ENCODE data around the gene AMBRA1. TPM values are rescaled to one million over a fixed set of nuclear protein-coding genes. Genes with fewer than 3 reads are reported as not detected.

AMBRA1 gene, protein sequence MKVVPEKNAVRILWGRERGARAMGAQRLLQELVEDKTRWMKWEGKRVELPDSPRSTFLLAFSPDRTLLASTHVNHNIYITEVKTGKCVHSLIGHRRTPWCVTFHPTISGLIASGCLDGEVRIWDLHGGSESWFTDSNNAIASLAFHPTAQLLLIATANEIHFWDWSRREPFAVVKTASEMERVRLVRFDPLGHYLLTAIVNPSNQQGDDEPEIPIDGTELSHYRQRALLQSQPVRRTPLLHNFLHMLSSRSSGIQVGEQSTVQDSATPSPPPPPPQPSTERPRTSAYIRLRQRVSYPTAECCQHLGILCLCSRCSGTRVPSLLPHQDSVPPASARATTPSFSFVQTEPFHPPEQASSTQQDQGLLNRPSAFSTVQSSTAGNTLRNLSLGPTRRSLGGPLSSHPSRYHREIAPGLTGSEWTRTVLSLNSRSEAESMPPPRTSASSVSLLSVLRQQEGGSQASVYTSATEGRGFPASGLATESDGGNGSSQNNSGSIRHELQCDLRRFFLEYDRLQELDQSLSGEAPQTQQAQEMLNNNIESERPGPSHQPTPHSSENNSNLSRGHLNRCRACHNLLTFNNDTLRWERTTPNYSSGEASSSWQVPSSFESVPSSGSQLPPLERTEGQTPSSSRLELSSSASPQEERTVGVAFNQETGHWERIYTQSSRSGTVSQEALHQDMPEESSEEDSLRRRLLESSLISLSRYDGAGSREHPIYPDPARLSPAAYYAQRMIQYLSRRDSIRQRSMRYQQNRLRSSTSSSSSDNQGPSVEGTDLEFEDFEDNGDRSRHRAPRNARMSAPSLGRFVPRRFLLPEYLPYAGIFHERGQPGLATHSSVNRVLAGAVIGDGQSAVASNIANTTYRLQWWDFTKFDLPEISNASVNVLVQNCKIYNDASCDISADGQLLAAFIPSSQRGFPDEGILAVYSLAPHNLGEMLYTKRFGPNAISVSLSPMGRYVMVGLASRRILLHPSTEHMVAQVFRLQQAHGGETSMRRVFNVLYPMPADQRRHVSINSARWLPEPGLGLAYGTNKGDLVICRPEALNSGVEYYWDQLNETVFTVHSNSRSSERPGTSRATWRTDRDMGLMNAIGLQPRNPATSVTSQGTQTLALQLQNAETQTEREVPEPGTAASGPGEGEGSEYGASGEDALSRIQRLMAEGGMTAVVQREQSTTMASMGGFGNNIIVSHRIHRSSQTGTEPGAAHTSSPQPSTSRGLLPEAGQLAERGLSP (N-terminal part only)
- total RNA-seq (2022; extraction: Qiagen RNA extraction): 14.2 to 17.3 TPM (median 14.3 TPM) in 5 replicates

DNA sequence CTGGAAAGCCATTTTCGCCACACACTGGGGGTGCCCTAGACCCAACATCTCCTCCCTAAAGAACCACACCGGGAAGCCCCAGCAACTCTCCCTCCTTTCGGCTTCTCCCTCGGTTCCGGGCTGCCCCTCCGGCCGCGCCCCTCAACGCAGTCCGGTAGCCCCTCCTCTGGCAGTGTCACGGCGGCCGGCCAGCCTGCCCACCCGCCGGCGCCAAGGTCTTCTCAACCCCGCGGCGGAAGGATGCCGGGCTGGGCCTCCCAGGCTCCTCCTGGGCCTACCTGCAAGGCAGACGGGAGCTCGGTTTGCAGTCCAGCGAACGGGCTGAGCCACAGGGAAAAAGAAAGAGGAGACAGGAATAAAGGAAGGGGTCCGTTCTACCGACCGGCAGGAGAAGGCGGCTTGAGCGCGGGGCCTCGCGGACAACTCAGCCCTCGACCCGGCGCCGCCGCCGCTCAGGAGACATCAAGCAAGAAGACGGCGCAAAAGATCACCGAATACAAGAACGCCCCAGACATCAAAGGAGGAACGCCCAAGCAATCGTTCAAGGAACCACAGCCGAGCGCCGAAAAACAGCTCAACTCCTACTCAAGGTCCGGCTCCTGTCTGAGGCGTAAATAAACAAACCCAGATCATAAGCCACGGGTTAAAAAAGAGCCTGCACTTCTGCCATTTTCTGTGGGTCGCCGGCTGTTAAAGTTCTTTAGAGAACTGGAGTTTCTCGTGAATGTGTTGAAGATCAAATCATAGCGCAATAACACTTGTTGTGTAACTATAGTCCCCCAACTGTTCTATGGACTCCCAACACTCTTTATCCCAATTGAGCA lies at the start of gene AMBRA1:
Gene AMBRA1 (minus strand): TSS at position 474 of the 824 bp plus-strand sequence. CDS start 45,643 bp downstream, outside the sequence.

DNA sequence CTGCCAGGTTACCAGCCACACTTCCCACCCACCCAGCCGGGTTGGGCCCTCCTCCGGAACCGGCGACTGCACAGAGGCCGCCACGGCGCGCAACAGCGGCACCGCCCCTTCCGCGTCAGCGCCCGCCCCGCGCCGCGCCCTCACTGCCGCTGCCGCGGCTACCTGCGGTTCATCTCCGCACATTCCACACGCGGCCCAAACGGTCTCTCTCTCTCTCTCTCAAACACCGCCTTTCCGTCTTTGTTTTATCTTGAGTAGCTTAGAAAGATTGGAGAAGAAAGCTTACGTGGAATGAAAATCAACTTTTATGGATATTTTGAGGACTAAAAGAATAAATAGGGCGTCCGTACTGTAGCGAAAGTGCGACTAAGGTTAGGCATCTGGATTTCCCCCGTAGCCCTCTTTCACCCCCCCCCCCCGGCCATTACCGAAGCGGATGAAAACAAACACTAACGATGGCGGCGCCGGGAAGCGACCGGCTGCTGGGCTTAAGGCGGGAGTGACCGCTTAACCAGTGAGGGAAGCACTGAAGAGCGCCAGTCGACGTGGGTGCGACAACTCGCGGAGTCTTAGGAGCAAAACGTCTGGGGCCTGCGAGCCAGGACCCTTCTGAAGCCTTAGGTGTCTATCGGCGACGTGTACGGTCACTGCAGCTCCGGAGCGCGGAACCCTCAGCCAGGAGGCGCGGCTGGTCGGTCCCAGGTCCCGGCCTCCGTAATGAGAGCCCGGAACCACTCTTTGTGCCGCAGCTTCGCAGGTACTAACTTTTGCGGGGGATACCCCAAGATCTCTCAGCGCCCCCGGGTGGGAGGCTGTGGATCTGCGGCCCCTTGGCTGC lies 23.5 kb upstream of the AMBRA1 start, which contains the start of the genes ATG13 and HARBI1:
Gene ATG13 (plus strand): TSS at position 420 of the 838 bp plus-strand sequence. CDS start 26,739 bp downstream, outside the sequence.
Gene HARBI1 (minus strand): TSS at position 94 of the 838 bp plus-strand sequence. CDS start 990 bp downstream, outside the sequence.

DNA sequence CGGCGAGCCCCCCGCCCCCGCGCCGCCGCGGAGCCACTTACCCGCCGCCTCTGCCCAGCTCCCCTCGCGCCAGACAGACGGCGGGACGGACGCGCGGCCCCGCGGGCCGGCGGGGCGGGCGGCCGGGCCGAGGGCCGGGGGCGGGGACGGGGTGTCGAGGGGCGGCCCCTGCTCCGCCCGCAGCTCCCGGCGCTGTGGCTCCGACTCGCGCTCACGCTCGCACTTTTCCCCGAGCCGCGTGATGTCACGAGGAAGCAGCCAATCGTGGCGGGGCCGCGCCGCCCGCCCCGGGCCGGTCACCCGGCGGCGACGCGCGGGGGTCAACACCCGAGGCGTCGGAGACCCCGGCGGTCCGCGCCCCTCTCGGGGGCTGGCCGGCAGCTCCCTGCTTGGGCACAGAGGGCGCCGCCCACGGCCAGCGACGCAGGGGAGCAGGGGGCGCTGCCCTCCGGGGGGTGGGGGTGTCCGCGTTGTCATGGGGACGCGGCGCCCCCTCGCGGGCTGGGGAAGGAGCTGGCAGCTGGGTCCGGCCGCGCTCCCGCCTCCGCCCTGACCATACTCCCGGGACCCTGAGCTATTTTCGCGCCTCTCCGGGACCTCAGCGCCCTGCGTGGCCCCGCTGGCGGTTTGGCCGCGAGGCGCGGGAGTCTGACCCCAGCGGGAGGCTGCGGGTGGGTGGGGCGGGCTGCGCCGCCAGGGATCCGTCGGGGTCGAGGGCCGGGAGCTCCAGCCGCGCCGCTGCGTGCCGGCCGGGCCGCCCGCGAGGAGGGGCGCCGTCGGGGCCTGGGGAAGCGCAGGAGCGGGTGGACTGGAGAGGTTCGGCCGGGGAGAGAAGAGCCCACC lies 202.0 kb downstream of the AMBRA1 start, which contains the start of gene CHRM4:
Gene CHRM4 (minus strand): TSS at position 199 of the 843 bp plus-strand sequence. CDS start 5,219 bp downstream, outside the sequence.

DNA sequence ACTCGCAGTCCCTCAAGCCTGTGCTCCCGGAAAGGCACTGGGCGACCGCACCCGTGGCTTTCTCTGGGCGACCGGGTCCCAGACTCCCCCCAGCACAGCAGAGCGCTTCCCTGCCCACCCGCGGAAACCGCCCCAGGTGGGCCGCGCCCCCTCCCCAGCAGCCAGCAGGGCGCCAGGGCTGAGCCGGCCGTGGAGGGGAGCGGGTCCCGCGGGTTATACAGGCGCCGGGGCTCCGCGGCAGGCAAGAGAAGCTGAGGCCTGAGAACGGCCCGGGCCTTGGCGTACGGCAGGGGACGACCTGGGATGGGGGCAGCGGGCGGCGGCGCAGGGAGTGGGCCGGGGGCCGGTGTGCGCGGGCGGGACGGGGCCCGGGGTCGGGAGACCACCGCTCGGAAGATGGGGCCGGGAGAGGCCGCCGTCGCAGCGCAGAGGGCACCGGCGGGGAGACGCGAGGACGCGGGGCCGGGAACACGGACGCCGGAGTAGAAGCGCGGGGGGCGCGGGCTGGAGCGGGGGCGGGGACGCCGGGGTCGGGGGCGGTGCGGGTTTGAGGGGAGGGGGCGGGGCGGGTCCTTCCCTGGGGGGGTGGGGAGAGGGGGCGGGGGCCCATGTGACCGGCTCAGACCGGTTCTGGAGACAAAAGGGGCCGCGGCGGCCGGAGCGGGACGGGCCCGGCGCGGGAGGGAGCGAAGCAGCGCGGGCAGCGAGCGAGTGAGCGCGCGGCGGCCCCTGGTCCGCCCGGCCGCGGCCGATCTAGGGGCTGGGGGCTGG lies 212.6 kb downstream of the AMBRA1 start, which contains the start of gene MDK:
Gene MDK (plus strand): TSS at position 622 of the 771 bp plus-strand sequence. CDS start 389 bp downstream, outside the sequence.

DNA sequence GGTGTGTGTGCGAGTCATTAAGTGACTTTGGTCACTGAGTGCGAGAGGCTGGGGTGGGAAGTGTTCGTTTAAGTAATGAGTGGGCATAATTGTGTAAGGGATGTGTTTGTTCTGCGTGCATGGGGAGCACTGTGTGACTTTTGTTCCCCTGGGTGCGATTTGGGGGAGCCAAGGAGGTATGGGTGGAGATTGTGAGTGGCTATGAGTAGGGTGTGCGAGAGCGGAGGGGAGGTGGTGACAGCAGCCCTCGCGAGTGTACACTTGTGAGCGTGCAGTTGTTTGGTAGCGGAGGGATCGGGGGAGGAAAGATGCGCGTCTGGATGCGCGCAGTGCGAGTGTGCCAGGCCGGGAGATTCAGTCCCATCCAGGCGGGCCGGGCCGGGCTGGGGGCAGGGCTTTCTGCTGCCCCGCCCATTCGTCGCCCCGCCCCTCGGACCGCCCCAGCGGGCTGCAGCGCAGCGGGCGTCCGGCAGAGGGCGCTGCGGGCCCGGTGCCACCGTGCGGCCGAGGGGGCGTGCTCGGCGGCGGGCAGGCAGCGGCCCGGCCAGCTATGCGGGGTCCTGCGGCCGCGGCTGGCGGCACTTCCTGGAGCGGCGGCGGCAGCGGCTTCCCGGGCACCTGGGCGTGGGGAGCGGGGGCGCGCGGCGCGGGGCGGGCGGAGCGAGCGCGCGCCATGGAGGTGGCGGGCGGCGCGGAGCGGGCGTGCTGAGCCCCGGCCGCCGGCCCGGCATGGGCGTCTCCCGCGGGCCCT lies 246.8 kb downstream of the AMBRA1 start, which contains the start of gene DGKZ:
Gene DGKZ (plus strand): TSS at position 578 of the 751 bp plus-strand sequence. CDS start 197 bp downstream, outside the sequence.

Other genes starting within 250 kb of the AMBRA1 start
- 43.3 to 50.5 TPM (median 47.1 TPM) in 5 replicates for gene DGKZ, start 246.6 kb downstream of the AMBRA1 start, total RNA-seq (2022; extraction: Qiagen RNA extraction)
- gene MDK, start 212.4 kb downstream of the AMBRA1 start, total RNA-seq (2022; extraction: Qiagen RNA extraction): 13.3 to 20.6 TPM (median 19.0 TPM) in 5 replicates
- gene CHRM4, start 202.2 kb downstream of the AMBRA1 start, total RNA-seq (2022; extraction: Qiagen RNA extraction): 0.25 to 0.86 TPM (median 0.55 TPM) in 5 replicates
- 5.2 to 7.7 TPM (median 5.8 TPM) in 5 replicates for gene HARBI1, start 23.2 kb upstream of the AMBRA1 start, total RNA-seq (2022; extraction: Qiagen RNA extraction)
- gene ATG13, start 23.5 kb upstream of the AMBRA1 start, total RNA-seq (2022; extraction: Qiagen RNA extraction): 48.4 to 58.5 TPM (median 52.2 TPM) in 5 replicates
- 56.9 to 73.8 TPM (median 60.2 TPM) in 5 replicates for gene ARHGAP1, start 106.6 kb upstream of the AMBRA1 start, total RNA-seq (2022; extraction: Qiagen RNA extraction)
- gene ZNF408, start 107.0 kb upstream of the AMBRA1 start, total RNA-seq (2022; extraction: Qiagen RNA extraction): 17.0 to 22.2 TPM (median 19.6 TPM) in 5 replicates
- gene F2, start 125.2 kb upstream of the AMBRA1 start, total RNA-seq (2022; extraction: Qiagen RNA extraction): 1.7 to 3.3 TPM (median 2.3 TPM) in 5 replicates